Astrocyte of the cerebellum (primary cell): ENCODE results near the gene DMXL2.

ENCODE experiments used
- DNase-seq: peaks from one replicate; pipeline ENCODE4 v3.0.0-alpha.2; 2011; ENCODE audit warnings: low read depth
- H3K4me3 ChIP-seq: 2 replicates; pipeline ENCODE4 v1.5.1; 2011; ENCODE audit warnings: mild to moderate bottlenecking, low read depth, low read length, moderate library complexity
- in situ Hi-C: cut with HindIII; loops from 2 replicates; pipeline ENCODE4 v1.10.0; 2017; ENCODE audit warnings: low sequenced_read_pairs
- TF ChIP-seq, protein P1 (sequence below): IDR thresholded peaks from 2 replicates; pipeline ENCODE4 v1.5.1; 2012; ENCODE audit warnings: low read length, low read depth, moderate library complexity, mild to moderate bottlenecking; ENCODE audit errors: missing control alignments

Gene DMXL2

DNA sequence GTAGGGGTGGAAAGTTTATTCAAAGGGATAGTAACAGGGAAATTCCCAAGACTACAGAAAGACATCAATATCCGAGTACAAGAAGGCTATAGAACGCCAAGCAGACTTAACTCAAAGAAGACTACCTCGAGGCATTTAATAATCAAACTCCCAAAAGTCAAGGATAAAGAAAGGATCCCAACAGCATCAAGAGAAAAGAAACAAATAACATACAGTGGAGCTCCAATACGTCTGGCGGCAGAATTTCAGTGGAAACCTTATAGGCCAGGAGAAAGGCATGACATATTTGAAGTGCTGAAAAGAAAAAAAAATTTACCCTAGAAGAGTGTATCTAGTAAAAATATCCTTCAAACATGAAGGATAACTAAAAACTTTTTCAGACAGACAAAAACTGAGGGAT lies 95.6 kb downstream of the DMXL2 start:
- in situ Hi-C loops = no loop called here

DNA sequence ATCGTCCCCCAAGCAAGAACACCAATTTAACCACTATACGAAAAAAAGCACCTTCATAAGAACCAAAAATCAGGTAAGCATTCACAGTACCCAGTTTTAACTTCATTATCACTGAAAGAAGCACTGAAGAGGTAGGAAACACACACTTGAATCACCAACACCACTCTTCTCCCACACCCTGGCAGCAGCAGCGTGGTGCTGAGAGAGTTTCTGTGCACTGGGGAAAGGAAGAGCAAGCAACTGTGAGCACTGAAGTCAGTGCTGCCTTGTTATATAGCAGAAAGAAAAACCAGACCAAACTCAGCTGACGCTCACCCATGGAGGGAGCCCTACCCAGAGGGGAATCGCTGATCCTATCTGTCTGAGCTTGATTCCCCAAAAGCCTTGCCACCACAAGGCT lies 98.2 kb downstream of the DMXL2 start:
- H3K4me3 ChIP-seq = no peak overlapping the region
- in situ Hi-C loops = no loop called here
- DNase-seq = no peak
- TF ChIP-seq, protein P1, sequence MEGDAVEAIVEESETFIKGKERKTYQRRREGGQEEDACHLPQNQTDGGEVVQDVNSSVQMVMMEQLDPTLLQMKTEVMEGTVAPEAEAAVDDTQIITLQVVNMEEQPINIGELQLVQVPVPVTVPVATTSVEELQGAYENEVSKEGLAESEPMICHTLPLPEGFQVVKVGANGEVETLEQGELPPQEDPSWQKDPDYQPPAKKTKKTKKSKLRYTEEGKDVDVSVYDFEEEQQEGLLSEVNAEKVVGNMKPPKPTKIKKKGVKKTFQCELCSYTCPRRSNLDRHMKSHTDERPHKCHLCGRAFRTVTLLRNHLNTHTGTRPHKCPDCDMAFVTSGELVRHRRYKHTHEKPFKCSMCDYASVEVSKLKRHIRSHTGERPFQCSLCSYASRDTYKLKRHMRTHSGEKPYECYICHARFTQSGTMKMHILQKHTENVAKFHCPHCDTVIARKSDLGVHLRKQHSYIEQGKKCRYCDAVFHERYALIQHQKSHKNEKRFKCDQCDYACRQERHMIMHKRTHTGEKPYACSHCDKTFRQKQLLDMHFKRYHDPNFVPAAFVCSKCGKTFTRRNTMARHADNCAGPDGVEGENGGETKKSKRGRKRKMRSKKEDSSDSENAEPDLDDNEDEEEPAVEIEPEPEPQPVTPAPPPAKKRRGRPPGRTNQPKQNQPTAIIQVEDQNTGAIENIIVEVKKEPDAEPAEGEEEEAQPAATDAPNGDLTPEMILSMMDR = no peak

More for the DNA sequence above, 95.6 kb downstream of the DMXL2 start:
- TF ChIP-seq, protein P1 = no peak
- H3K4me3 ChIP-seq = no peak overlapping the region
- DNase-seq = no peak

DNA sequence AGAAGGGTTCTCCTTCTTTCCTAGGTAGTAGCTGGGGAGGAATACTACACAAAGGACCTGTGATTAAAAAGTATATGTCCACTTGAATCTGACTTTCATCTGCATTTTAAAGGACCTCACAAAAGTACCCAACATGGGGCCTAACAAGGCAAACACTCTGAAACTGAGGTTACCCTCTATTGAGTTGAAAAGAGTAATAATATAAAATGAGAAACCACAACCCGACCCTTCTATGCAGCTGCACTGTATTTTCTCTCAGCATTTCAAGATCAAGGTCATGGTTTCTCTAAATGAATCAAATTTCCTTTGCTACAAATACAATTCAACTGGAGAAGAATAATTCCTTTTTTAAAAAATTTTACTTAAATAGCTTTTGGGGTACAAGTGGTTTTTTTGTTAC lies 106.3 kb downstream of the DMXL2 start:
- DNase-seq = no peak
- no peak overlapping the region for H3K4me3 ChIP-seq
- TF ChIP-seq, protein P1 = no peak
- in situ Hi-C loops = no loop called here

DNA sequence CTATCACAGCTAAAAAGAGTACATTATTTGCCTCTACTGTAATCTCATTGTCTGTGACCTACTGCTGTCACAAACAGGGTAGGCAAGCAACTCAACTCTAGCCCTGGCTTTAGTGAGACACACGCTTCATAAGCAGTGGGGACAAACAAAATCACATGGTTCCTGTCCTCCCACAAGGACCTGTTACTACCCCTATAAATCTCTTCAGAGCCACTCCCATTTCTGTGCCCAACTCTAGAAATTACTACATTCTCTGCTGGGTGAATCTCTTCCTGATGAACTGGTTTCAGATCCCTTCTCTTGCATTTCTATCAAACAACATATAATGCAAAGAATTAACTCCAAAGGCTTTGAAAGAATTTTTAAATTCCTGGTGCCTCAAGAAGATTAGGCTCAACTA lies 117.3 kb downstream of the DMXL2 start:
- no peak overlapping the region for H3K4me3 ChIP-seq
- no peak for DNase-seq
- in situ Hi-C loops = loop anchor here (5.0 kb wide), 1 partner anchor 33 kb away; no protein-coding TSS in a partner anchor
- TF ChIP-seq, protein P1 = no peak

DNA sequence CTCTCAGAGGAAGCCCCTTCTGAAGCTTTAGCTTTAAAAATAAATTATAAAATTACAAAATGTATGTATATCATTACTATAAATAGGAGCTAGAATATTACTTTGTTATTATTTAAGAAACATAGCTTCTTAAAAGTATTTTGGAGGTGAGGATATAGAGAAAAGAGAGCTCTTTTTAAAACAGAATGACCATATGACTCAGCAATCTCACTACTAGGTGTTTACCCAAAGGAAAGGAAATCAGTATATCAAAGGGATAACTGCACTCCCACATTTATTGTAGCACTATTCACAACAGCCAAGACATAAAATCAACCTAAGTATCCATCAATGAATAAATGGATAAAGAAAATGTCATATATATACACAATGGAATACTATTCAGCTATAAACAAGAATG lies 119.6 kb downstream of the DMXL2 start:
- in situ Hi-C loops = no loop called here
- no peak for DNase-seq
- TF ChIP-seq, protein P1 = no peak

DNA sequence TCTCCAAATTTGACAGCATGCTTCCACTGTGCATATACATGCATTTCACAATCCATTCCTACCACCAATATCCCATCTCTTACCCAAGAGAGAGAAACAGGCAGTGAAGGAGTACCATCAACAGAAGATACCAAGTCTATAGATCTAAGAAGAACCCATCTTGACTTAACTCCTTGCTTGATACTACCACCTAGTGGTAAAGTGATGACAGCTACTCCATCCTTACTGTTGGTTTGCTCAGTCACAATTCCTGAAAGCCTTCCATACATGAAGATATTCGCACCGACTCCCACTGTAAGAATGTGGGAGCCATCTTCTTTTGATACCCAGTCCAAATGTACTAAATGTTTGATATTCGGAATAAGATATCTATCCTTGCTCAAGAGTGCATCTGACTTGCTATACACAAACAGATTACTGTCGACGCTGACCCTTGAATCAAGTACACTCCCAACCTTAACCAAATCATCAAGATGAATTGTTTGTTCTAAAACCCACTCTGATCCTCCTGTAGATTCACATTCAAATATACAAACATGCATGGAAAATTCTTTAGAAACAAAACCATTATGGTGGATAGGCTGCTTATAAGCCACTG lies 123.1 kb downstream of the DMXL2 start:
- TF ChIP-seq, protein P1 = peak; percentile 70
- in situ Hi-C loops = no loop called here
- DNase-seq = peak; percentile 35
- H3K4me3 ChIP-seq = no peak overlapping the region

More for the DNA sequence above, 119.6 kb downstream of the DMXL2 start:
- H3K4me3 ChIP-seq = no peak overlapping the region
